ENCODE data around the gene CPOX. TPM values are rescaled to one million over a fixed set of nuclear protein-coding genes. Genes with fewer than 3 reads are reported as not detected.
"Not testable (repeated sequence)": the region's sequence is repeated elsewhere in the genome, so short reads cannot be mapped to it uniquely, and the experiment has no call there.

Gene CPOX
- total RNA-seq, 4 donors from 2014 or later: 9.8 to 25.6 (median 15.1) TPM

DNA sequence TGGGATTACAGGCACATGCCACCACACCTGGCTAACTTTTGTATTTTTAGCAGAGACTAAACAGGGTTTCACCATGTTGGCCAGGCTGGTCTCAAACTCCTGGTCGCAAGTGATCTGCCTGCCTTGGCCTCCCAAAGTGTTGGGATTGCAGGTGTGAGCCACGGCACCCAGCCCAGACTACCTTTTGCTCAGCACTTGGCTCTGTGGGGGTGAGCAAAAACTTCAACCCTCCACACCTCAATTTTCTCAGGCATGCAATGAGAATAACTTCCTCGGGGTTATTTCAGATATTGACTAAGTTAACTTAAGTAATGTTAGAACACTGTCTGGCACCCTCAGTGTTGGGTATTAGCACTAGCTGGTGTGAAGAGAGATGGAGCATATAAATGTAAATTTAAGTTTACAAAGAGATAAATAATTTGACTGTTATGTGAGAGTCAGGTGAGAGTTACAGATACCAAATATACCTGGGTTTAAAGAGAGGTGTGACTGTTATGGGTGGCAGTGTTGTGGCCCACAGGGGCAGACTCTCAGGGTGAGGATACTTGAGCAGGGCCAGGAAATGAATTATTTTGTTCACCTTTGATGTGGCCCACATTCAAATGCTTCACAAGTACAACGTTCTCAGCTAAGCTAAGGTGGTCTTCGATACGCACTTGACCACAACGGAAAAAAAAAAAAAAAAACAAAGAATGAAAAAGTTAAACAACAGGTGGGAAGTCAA is 29.0 kb downstream of the CPOX start:
- ATAC-seq: no peak
- TF ChIP-seq, protein P1, sequence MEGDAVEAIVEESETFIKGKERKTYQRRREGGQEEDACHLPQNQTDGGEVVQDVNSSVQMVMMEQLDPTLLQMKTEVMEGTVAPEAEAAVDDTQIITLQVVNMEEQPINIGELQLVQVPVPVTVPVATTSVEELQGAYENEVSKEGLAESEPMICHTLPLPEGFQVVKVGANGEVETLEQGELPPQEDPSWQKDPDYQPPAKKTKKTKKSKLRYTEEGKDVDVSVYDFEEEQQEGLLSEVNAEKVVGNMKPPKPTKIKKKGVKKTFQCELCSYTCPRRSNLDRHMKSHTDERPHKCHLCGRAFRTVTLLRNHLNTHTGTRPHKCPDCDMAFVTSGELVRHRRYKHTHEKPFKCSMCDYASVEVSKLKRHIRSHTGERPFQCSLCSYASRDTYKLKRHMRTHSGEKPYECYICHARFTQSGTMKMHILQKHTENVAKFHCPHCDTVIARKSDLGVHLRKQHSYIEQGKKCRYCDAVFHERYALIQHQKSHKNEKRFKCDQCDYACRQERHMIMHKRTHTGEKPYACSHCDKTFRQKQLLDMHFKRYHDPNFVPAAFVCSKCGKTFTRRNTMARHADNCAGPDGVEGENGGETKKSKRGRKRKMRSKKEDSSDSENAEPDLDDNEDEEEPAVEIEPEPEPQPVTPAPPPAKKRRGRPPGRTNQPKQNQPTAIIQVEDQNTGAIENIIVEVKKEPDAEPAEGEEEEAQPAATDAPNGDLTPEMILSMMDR (IDR thresholded peaks at IDR 0.05 in 4 of 5, conservative IDR thresholded peaks at IDR 0.05 in 1 of 5): no peak
- no peak for TF ChIP-seq POLR2A (IDR thresholded peaks at IDR 0.05)
- Histone ChIP-seq H3K27ac (no peak overlapping the region), H3K4me1 (no peaks in the 10 kb centered on the region), H3K9me3 (no peaks in the 10 kb centered on the region), H3K27me3 (no peaks in the 10 kb centered on the region), H3K36me3 (no peaks in the 10 kb centered on the region), H3K4me3 (no peak overlapping the region)
- intact Hi-C loops (cut with DNase I; ENCODE audit: low total_unique reads): no loop called here
- peak in 1 of 2 donors; percentile 11 for DNase-seq
- in situ Hi-C loops (cut with MboI; ENCODE audit: low sequenced_read_pairs in 4 of 4): no loop called here

- no peaks in the 10 kb centered on the region for H3K4me1 ChIP-seq
- H3K27ac ChIP-seq: no peak overlapping the region
- no peaks in the 10 kb centered on the region for H3K9me3 ChIP-seq
- H3K27me3 ChIP-seq: no peaks in the 10 kb centered on the region
- intact Hi-C loops (cut with DNase I; ENCODE audit: low total_unique reads): no loop called here
- no peak for ATAC-seq
- no peaks in the 10 kb centered on the region for H3K36me3 ChIP-seq
- in situ Hi-C loops (cut with MboI; ENCODE audit: low sequenced_read_pairs in 4 of 4): no loop called here
- H3K4me3 ChIP-seq: no peak overlapping the region
- no peak for DNase-seq
- TF ChIP-seq, protein P1 (IDR thresholded peaks at IDR 0.05 in 4 of 5, conservative IDR thresholded peaks at IDR 0.05 in 1 of 5): no peak
Observed at GRCh38 chr3:98563661-98564281, 29.6 kb downstream of the CPOX start.

- no peak for ATAC-seq
Observed at GRCh38 chr3:98561727-98562521, 31.5 kb downstream of the CPOX start.

DNA sequence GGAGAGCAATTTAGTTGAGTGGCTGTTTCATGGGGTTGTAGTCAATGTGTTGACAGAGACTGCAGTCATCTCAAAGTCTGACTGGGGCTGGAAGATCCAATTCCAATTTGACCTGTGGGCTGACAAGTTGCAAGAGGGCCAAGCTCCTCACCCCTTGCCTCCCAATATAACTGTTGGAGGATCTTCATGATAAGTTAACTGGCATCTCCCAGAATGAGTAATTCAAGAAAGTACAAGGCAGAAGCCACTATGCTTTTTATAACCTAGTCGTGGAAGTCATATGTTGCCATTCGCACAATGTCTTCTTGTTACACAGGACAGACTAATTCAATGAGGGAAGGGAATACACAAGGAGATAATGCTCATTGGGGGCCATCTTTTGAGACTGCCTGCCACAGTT is 32.5 kb downstream of the CPOX start:
- Histone ChIP-seq H3K4me3 (no peak overlapping the region), H3K9me3 (no peaks in the 10 kb centered on the region), H3K4me1 (no peaks in the 10 kb centered on the region), H3K36me3 (no peaks in the 10 kb centered on the region), H3K27ac (no peak overlapping the region), H3K27me3 (no peaks in the 10 kb centered on the region)
- DNase-seq: no peak
- no peak for ATAC-seq
- TF ChIP-seq, protein P1 (IDR thresholded peaks at IDR 0.05 in 4 of 5, conservative IDR thresholded peaks at IDR 0.05 in 1 of 5): no peak
- no peak for TF ChIP-seq POLR2A (IDR thresholded peaks at IDR 0.05)
- intact Hi-C loops (cut with DNase I; ENCODE audit: low total_unique reads): no loop called here
- in situ Hi-C loops (cut with MboI; ENCODE audit: low sequenced_read_pairs in 4 of 4): no loop called here

More at GRCh38 chr3:98561727-98562521, 31.5 kb downstream of the CPOX start:
- in situ Hi-C loops (cut with MboI; ENCODE audit: low sequenced_read_pairs in 4 of 4): no loop called here
- Histone ChIP-seq H3K4me3 (no peak overlapping the region), H3K4me1 (no peaks in the 10 kb centered on the region), H3K36me3 (no peaks in the 10 kb centered on the region), H3K27me3 (no peaks in the 10 kb centered on the region), H3K9me3 (no peaks in the 10 kb centered on the region), H3K27ac (no peak overlapping the region)
- TF ChIP-seq POLR2A (IDR thresholded peaks at IDR 0.05): no peak
- TF ChIP-seq, protein P1 (IDR thresholded peaks at IDR 0.05 in 4 of 5, conservative IDR thresholded peaks at IDR 0.05 in 1 of 5): no peak
- DNase-seq: no peak
- intact Hi-C loops (cut with DNase I; ENCODE audit: low total_unique reads): no loop called here

- H3K27me3 ChIP-seq; H3K36me3 ChIP-seq; ATAC-seq; in situ Hi-C loops (cut with MboI; ENCODE audit: low sequenced_read_pairs in 4 of 4); DNase-seq; intact Hi-C loops (cut with DNase I; ENCODE audit: low total_unique reads); H3K9me3 ChIP-seq; H3K27ac ChIP-seq; H3K4me1 ChIP-seq; H3K4me3 ChIP-seq: not testable (repeated sequence)
Observed at GRCh38 chr3:98559769-98560168, 33.6 kb downstream of the CPOX start.

Data from gastrocnemius medialis (tissue), 4 donors.